GM19351 (cell line): Measurements from ENCODE around the gene PRSS57.
"Not testable (repeated sequence)": the region's sequence is repeated elsewhere in the genome, so short reads cannot be mapped to it uniquely, and the experiment has no call there.

ENCODE experiments used
- ATAC-seq: cut with Tn5 transposase; IDR thresholded peaks from one replicate; pipeline ENCODE4 v1.9.1; 2021; ENCODE audit warnings: mild to moderate bottlenecking, moderate library complexity; ENCODE audit not compliant: unreplicated experiment

The PRSS57 gene

DNA sequence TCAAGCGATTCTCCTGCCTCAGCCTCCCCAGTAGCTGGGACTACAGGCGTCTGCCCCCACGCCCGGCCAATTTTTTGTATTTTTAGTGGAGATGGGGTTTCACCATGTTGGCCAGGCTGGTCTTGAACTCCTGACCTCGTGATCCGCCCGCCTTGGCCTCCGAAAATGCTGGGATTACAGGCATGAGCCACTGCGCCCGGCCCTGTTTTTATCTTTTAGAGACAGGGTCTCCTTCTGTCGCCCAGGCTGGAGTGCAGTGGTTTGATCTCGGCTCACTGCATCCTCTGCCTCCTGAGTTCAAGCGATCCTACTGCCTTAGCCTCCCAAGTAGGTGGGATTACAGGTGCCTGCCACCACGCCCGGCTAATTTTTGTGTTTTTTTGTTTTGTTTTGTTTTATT, 3.3 kb upstream of the PRSS57 start:
- not testable (repeated sequence) for ATAC-seq

DNA sequence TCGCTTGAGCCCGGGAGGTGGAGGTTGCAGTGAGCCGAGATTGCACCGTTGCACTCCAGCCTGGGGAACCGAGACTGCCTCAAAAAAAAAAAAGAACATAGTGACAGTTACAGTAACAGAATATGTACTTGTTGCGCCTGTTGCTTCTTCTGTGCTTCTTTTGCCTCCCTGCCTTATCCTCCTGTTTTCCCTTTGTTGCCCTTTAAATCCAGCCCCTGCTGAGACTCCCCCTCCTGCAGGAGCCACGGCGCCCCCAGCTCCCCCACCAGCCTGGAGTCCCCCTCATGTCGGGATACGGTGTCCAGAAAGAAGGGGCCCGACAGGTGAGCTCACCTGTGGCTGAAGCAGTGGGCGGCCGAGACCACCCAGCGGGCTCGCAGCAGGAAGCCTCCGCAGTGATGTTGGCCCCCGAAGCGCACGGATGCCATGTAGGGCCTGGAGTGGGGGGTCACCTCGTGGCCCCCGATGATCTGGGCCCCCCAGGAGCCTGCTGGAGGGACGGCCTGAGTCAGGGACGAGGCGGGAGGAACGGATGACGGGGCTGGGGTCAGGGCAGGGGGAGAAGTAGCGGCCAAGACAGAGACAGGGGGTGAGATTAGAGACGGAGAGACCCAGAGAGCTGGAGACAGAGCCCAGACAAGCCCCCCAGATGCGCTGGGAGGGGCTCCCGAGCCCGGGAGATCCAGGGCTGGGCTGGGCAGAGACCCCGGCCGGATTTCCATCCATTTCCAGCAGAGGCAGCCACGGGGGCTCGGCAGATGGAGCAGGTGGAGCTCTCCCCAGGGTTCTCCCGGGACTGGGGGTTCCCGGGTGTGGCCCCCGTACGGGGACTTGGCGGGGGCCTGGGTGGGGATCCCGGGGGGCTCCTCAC, 536 bp downstream of the PRSS57 start:
- ATAC-seq = no peak

DNA sequence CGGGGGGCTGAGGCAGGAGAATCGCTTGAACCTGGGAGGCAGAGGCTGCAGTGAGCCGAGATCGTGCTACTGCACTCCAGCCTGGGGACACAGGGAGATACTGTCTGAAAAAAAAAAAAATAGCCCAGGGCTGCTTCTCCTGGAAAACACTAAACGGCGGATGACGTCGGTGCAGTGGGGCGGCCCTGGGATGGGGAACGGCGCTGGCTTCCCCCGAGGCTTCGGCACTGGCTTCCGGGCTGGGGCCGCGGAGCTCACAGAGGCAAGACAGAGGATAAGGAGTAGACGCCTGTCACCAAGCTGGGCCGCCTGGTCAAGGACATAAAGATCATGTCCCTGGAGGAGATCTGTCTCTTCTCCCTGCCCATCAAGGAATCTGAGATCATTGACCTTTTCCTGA, 5.0 kb downstream of the PRSS57 start:
- ATAC-seq = no peak

DNA sequence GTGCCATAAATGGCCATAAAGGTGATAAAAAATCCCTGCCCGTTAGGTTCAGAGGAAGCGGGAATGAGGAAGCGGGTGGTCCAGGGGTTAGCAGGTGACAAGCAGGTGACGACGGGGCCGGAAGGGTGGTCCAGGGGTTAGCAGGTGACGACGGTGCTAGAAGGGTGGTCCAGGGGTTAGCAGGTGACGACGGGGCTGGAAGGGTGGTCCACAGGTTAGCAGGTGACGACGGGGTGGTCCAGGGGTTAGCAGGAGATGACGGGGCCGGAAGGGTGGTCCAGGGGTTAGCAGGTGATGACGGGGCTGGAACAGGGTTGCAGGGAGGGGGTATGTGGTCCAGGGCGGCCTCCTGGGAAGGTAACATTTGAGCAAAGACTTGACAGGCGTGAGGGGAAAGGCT, 6.3 kb downstream of the PRSS57 start:
- ATAC-seq = no peak

DNA sequence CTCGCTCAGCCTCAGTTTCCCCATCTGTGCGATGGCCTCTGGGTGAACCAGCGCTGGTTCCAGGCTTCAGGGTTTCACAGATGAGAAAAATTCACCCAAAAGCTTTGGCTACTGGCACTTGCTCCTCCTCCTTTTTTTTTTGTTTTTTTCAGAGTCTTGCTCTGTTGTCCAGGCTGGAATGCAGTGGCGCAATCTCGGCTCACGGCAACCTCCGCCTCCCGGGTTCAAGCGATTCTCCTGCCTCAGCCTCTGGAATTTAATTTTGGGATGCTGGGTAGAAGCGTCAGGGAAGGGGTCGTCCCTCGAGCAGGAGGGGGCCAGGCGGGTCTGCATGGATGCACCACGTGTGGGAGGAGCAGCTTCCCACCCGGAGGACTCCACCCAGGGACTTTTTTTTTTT, 7.0 kb downstream of the PRSS57 start:
- ATAC-seq = no peak

DNA sequence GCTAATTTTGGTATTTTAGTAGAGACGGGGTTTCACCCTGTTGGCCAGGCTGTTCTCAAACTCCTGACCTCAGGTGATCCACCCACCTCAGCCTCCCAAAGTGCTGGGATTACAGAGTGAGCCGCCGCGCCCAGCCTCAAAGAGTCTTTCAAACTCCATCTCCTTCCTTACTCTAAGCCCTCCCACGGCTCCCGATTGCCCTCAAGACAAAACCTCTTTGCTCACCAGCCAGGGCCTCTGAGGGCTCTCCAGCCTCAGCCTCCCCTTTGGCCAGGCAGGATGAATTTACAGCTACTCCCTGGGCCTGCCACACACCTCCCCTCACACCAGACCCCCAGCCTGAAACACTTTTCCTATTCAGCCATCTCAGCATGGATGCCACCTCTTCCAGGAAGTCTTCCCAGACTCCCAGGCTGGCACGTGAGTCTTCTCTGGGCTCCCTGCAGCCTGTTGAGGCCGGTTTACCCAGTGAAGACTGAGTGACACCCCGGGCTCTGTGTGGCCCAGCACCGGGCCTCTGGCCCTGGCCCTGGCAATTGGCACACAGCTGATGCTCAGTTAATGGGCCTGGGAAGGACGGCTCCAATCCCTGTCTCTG, 7.6 kb downstream of the PRSS57 start:
- no peak for ATAC-seq

DNA sequence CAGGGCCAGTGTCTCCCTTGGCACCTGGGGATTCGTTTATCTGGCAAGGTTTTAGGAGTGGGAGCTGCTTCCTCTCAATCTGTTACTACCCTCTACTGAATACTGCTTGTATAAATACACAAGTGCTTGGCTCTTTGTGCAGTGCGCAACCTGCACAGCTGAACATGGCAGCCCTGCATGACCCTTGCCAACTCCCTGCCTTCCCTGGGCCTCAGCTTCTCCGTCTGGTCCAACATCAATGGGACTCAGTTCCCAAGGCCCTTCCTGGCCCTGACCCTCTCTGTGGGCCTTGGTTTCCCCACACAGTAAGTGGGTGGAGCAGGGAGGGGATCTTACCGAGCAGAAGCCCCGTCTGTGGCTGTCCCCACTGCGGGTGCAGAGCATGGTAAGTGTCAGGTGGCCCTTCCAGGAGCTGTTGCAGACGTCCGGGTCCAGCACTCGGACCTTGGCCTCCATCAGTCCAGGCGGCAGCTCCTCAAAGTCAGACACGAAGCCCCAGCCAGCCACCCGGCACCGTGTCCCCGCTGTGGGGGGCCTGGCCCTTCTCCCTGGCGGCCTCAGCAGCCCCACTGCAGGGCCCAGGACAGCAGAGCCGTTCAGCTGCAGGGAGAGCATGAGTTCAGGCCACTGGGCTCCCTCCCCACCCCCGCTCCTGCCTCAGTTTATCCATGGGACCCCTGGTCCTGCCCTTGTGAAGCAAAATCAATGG, 8.5 kb downstream of the PRSS57 start:
- no peak for ATAC-seq

DNA sequence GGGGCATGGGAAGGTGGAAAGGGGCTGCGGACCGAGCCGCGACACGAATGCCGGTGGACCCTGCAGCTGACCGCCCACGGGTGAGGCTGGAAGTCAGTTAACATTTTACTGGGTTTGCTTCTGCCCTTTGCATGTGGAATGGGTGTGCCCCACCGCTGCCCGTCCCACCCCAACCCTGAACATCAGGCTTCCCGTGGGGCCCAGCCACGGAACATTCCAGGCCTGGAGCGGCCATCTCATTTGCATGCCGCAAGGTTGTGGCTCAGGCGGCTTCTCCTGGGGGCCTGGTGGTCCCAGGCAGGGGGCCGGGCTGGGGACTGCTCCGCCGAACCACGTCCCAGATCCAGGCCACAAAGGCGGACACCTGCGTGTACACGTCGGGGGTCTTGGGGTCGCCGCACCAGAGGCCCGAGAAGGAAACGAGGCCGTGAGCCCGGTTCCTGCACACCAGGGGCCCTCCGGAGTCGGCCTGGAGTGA, 9.8 kb downstream of the PRSS57 start:
- no peak for ATAC-seq

DNA sequence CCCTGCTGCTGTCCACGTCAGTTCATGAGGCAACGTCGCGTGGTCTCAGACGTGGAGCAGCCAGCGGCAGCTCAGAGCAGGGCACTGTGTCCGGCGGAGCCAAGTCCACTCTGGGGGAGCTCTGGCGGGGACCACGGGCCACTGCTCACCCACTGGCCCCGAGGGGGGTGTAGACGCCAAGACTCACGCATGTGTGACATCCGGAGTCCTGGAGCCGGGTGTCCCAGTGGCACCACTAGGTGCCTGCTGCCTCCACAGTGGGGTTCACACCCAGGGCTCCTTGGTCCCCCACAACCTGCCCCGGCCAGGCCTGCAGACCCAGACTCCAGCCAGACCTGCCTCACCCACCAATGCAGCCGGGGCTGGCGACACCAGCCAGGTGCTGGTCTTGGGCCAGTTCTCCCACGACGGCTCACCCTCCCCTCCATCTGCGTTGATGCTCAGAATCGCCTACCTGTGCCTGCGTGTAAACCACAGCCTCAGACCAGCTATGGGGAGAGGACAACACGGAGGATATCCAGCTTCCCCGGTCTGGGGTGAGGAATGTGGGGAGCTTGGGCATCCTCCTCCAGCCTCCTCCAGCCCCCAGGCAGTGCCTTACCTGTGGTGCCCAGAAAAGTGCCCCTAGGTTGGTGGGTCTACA, 12.5 kb downstream of the PRSS57 start:
- ATAC-seq = no peak

DNA sequence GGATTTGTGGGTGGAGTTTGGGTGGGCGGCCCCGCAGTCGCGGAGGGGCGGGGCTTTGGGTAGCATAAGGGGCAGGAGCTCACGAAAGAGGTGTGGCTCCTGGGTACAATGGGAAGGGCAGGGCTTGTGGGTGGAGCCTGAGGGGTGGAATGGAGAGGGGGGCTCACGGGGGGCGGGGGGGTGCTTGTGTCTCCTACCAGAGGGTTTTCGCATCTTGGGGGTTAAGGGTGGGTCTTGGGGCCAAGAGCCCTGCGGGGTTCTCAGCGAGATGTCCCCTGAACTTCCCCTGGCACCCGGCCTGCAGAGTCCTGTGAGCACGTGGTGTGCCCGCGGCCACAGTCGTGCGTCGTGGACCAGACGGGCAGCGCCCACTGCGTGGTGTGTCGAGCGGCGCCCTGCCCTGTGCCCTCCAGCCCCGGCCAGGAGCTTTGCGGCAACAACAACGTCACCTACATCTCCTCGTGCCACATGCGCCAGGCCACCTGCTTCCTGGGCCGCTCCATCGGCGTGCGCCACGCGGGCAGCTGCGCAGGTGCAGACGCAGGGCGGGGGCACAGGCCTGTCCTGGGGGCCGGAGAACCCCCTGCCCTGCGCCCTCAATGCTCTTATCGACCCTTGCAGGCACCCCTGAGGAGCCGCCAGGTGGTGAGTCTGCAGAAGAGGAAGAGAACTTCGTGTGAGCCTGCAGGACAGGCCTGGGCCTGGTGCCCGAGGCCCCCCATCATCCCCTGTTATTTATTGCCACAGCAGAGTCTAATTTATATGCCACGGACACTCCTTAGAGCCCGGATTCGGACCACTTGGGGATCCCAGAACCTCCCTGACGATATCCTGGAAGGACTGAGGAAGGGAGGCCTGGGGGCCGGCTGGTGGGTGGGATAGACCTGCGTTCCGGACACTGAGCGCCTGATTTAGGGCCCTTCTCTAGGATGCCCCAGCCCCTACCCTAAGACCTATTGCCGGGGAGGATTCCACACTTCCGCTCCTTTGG, 13.9 kb downstream of the PRSS57 start:
- ATAC-seq = no peak

DNA sequence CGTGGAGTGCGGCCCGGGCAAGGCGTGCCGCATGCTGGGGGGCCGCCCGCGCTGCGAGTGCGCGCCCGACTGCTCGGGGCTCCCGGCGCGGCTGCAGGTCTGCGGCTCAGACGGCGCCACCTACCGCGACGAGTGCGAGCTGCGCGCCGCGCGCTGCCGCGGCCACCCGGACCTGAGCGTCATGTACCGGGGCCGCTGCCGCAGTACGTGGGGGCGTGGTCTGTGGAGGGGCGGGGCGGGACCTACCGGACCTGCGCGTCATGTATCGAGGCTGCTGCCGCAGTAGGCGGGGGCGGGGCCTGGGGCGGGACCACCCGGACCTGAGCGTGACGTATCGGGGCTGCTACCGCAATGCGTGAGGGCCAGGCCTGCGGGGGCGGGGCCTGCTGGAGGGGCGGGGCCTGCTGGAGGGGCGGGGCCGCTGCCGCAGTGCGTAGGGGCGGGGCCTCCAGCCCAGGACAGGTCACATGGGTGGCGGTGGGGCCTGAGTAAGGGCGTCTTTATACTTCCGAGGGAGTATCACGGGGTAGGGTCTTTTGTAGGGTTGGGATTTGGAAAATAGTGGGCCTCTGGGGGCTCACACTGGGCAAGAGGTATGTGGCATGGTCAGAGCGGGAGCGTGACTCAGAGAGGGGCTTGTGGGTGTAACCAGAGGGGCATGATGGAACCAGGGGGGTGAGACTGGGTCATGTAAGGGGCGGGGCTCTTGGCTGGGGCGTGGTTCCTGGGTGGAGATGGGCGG, 14.8 kb downstream of the PRSS57 start:
- peak; percentile 70 for ATAC-seq

DNA sequence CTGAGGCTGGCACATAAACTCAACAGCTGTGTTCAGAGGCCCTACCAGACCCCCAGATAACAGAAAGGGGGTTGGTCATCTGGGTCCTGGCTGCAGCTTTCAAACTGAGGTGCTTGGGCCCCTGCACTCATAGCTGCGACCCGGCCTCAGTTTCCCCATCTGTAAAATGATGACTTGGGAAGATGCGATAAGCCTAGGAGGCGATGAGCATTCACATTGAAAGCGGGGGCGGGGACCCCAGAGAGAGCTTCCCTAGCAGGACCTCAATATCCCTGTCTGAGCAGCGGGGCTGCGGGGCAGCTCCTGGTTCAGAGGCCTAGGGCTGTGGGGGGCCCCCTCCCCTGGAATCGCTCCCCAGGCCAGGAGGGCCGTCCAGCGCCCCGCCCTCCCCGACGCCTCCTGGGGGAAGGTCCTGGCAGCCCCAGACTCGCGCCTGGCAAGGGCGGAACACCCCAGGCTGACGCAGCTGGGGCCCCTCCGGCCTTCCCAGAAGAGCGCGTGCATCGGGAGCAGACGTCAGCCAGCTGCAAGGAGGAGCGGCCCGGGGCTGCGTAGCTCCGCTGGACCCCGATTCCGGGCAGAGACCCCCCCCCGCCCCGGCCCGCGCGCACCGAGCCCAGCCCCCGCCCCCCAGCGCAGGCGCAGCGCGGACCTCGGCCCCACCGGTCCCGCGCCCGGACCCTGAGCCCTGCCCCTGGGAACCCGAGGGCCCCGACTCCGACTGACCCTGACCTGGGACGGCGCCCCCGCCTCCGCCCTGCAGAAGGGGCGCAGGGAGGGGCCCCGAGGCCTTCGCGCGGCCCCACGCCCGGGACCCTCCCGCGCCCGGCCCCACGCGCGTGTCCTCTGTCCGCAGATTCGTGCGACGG, 15.6 kb downstream of the PRSS57 start:
- peak; percentile 3 for ATAC-seq

DNA sequence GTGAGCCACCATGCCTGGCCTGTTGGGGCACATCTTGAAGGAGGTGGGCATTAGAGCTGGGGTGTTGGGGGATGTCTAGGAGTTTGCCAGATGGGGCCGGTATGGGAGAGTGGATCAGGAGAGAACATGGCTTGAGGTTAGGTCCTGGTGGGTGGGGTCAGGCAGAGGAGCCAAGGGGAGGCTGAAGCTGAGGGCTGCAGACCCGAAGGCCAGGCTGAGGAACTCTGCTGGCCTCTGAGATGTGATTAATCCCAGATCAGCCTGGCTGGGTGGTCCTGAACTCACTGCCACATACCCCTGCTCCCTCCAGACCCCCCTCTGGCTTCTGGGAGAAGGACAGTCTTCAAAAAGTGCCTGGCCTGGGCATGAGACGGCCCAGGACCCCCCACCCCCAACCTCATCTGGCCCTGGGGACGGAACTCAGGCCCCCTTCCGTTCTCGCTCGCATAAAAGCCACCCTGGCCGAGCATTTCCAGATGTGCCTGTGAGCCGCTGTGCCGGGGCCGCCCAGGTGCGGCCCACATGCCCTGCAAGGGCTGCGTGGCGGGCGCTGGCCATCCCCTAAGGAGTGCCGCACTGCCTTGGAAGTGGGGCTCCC, 16.4 kb downstream of the PRSS57 start:
- no peak for ATAC-seq

DNA sequence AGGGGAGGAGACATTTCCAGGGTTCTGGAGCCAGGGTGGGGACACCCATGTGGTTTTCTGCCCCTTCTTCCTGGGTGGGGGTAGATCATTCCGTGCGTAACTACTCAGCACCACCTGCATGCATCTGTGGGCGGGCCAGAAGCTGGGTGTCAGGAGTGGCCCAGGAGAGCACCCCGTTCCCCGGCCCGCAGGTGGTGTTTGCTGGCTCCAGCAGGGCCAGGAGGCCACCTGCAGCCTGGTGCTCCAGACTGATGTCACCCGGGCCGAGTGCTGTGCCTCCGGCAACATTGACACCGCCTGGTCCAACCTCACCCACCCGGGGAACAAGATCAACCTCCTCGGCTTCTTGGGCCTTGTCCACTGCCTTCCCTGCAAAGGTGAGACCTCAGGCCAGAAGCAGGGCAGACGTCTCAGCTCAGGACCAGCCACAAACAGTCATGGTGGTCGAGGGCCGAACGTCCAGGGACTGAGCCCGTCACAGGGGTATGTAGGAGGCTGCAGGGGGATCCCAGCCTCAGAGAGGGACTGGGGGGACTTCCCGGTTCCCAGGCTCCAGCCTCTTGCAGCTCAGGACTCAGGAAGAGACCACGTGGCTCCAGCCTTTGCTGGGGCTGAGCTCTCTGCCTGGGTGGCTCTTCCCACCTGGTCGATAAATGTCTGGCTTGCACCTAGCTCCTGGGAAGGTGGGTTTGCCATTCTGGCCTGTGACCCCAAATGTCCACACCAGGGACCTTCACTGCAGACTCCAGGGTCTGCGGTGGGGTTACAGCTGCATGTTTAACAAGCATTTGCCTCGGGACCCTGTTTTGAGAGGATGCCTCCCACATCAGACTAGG, 17.4 kb downstream of the PRSS57 start:
- ATAC-seq = no peak

DNA sequence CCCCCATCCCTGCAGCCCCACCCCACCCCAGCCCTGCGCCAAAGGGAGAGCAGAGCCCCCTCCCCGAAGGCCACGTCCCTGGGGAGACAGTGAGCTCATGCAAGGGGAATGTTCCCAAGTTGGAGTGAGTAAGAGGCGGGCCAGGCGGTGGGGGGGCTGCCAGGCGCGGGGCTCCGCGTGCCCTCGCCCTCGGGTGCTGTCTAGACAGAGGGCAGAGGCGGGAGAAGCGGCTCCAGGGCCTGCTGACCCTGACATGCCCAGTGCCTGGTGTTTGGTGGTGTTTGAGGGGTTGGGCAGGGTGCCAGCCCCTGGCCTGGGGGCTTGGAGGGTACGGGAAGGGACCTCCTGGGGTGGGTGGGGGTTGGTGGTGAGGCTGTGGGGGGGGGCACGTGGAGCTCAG, 18.1 kb downstream of the PRSS57 start:
- no peak for ATAC-seq

DNA sequence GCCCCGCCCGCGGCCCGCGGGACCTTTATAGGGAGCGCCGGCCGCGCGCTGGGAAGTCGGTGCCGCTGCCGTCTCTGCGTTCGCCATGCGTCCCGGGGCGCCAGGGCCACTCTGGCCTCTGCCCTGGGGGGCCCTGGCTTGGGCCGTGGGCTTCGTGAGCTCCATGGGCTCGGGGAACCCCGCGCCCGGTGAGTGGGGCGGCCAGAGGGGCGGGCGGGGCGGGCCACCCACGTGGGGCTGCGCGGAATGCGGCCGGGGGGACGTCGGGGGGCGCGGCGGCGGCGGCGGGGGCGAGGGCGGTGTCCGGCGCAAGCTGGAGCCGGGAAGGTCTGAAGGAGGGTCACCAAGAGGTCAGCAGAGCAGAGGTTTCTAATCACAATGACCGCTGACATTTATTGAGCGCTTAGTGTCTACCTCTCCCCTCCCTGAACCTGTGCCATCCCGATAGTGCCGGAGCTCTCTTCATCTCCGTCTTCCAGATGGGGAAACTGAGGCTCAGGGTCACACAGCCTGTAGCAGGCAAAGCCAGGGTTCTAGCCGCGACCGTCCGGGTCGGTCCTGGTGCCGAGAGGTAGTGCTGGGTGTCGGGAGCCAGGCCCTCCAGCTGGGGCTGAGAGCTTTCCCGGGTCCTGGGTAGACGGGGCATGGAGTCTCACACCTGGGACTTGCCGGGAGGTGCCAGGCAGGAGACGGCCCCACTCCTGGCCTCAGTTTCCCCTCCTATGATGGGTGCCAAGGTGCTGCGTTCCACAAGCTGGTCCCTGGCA, 18.7 kb downstream of the PRSS57 start, which contains the start of gene FSTL3:
Gene FSTL3, plus strand, starts transcription at position 54 of the 767 bp plus-strand sequence. Its CDS starts 32 bp downstream, at position 86.
- ATAC-seq = no peak
